IMR-90 (cell line): ENCODE measurements around the gene AFF2. TPM values are rescaled to one million over a fixed set of nuclear protein-coding genes. Genes with fewer than 3 reads are reported as not detected.

Source experiments
- ATAC-seq: fragments of 200-7000 bp; cut with Tn5 transposase; 2 replicates; pipeline ENCODE4 v1.9.1; 2020; ENCODE audit warnings: low read depth, mild to moderate bottlenecking, moderate library complexity
- BruUV-seq: library from RNA; stranded (reverse); fragments of 400-500 nt; replicated peaks from 2 replicates; lab custom pipeline; 2021; lab: Mats Ljungman, UMichigan
- CTCF ChIA-PET: fragments of 300-600 bp; formaldehyde crosslinking; extraction: SDS; loops from one replicate; lab custom pipeline; 2021; ENCODE audit warnings: antibody characterized with exemption; lab: Yijun Ruan, JAX
- POLR2A ChIA-PET: fragments of 300-600 bp; sonication (Branson Sonifier 250); formaldehyde crosslinking; loops from one replicate; lab custom pipeline; 2022; ENCODE audit warnings: antibody characterized with exemption; ENCODE audit not compliant: unreplicated experiment; lab: Charles Lee
- DNase-seq: peaks from one replicate; pipeline ENCODE4 v3.0.0; 2013
- H2AFZ ChIP-seq: replicated peaks from 2 replicates; pipeline ENCODE3; 2013; ENCODE audit warnings: low read length, mild to moderate bottlenecking; ENCODE audit not compliant: poor library complexity
- H2AK5ac ChIP-seq: 2 replicates; pipeline ENCODE4 v1.6.1; 2013; ENCODE audit warnings: low read depth, low read length, inconsistent platforms
- H2AK9ac ChIP-seq: replicated peaks from 2 replicates; pipeline ENCODE3; 2013; ENCODE audit warnings: mild to moderate bottlenecking, low read depth, low read length, moderate library complexity; ENCODE audit not compliant: poor library complexity
- H2BK120ac ChIP-seq: 2 replicates; pipeline ENCODE4 v1.6.1; 2013; ENCODE audit warnings: low read depth, low read length, inconsistent platforms
- H2BK15ac ChIP-seq: 3 replicates; pipeline ENCODE4 v1.6.1; 2013; ENCODE audit warnings: low read depth, low read length, inconsistent platforms
- H2BK20ac ChIP-seq: 2 replicates; pipeline ENCODE4 v1.6.1; 2013; ENCODE audit warnings: low read depth, mild to moderate bottlenecking, inconsistent platforms, low read length, moderate library complexity
- H2BK5ac ChIP-seq: 2 replicates; pipeline ENCODE4 v1.6.1; 2013; ENCODE audit warnings: mild to moderate bottlenecking, low read depth, low read length, inconsistent platforms; ENCODE audit not compliant: poor library complexity, severe bottlenecking
- H3K14ac ChIP-seq: replicated peaks from 2 replicates; pipeline ENCODE4 v1.6.1; 2013; ENCODE audit warnings: low read depth, low read length, inconsistent platforms
- H3K18ac ChIP-seq: 2 replicates; pipeline ENCODE4 v1.6.1; 2013; ENCODE audit warnings: low read depth, low read length, control low read depth
- H3K23ac ChIP-seq: 2 replicates; pipeline ENCODE4 v1.6.1; 2013; ENCODE audit warnings: low read depth, low read length, inconsistent platforms
- H3K27ac ChIP-seq: 2 replicates; pipeline ENCODE4 v1.5.1; 2013; ENCODE audit warnings: mild to moderate bottlenecking, control low read depth, low read length; ENCODE audit not compliant: insufficient read depth
- H3K27me3 ChIP-seq: 2 replicates; pipeline ENCODE4 v1.6.1; 2013; ENCODE audit warnings: low read length; ENCODE audit not compliant: control insufficient read depth, insufficient read depth
- H3K36me3 ChIP-seq: 2 replicates; pipeline ENCODE4 v1.6.1; 2013; ENCODE audit warnings: low read length, mixed read lengths; ENCODE audit not compliant: control insufficient read depth, insufficient read depth
- H3K4ac ChIP-seq: 2 replicates; pipeline ENCODE4 v1.6.1; 2013; ENCODE audit warnings: low read depth, low read length, inconsistent platforms
- H3K4me1 ChIP-seq: 2 replicates; pipeline ENCODE4 v1.6.1; 2013; ENCODE audit warnings: low read length, mixed read lengths; ENCODE audit not compliant: control insufficient read depth, insufficient read depth
- H3K4me2 ChIP-seq: 2 replicates; pipeline ENCODE4 v1.6.1; 2013; ENCODE audit warnings: low read depth, mild to moderate bottlenecking, control low read depth, low read length, moderate library complexity
- H3K4me3 ChIP-seq: 2 replicates; pipeline ENCODE4 v1.5.1; 2013; ENCODE audit warnings: low read depth, mild to moderate bottlenecking, control low read depth, low read length, moderate library complexity; ENCODE audit not compliant: insufficient read depth
- H3K56ac ChIP-seq: 2 replicates; pipeline ENCODE4 v1.6.1; 2013; ENCODE audit warnings: low read length, inconsistent platforms; ENCODE audit not compliant: insufficient read depth; ENCODE audit errors: extremely low read depth
- H3K79me1 ChIP-seq, 2 experiments: 2 replicates each; pipeline ENCODE4 v1.6.1; 2013; ENCODE audit warnings: low read length in 2 of 2, inconsistent platforms in 1 of 2, low read depth in 1 of 2
- H3K9ac ChIP-seq: 2 replicates; pipeline ENCODE4 v1.6.1; 2013; ENCODE audit warnings: low read depth, low read length, control low read depth
- H3K9me1 ChIP-seq: 2 replicates; pipeline ENCODE4 v1.6.1; 2013; ENCODE audit warnings: low read length, inconsistent platforms; ENCODE audit not compliant: insufficient read depth
- H3K9me3 ChIP-seq: 2 replicates; pipeline ENCODE4 v1.6.1; 2013; ENCODE audit warnings: low read length; ENCODE audit not compliant: control insufficient read depth, insufficient read depth
- H4K20me1 ChIP-seq: 2 replicates; pipeline ENCODE4 v1.6.1; 2013; ENCODE audit warnings: low read length, inconsistent platforms; ENCODE audit not compliant: insufficient read depth
- H4K5ac ChIP-seq: 2 replicates; pipeline ENCODE4 v1.6.1; 2013; ENCODE audit warnings: mild to moderate bottlenecking, low read depth, low read length, control low read depth
- H4K8ac ChIP-seq, 2 experiments: 2 replicates each; pipeline ENCODE4 v1.6.1; 2013; ENCODE audit warnings: low read depth in 2 of 2, low read length in 2 of 2, control low read depth in 1 of 2, inconsistent platforms in 1 of 2
- H4K91ac ChIP-seq: 2 replicates; pipeline ENCODE4 v1.6.1; 2013; ENCODE audit warnings: low read depth, low read length, inconsistent platforms; ENCODE audit not compliant: insufficient read depth
- CTCF ChIP-seq: conservative IDR thresholded peaks from 2 replicates; pipeline ENCODE4 v1.5.1; 2012; ENCODE audit warnings: mild to moderate bottlenecking, low read depth, low read length, improper control_type of control experiment
- FOS ChIP-seq: fragments of 150-350 bp; IDR thresholded peaks from 2 replicates; pipeline ENCODE4 v1.6.1; 2016; ENCODE audit warnings: low read depth, low read length
- POLR2A ChIP-seq: IDR thresholded peaks from 2 replicates; pipeline ENCODE4 v1.6.1; 2012; ENCODE audit warnings: mild to moderate bottlenecking, low read depth, low read length
- RAD21 ChIP-seq: IDR thresholded peaks from 2 replicates; pipeline ENCODE4 v1.6.1; 2012; ENCODE audit warnings: low read length, improper control_type of control experiment
- RFX5 ChIP-seq: IDR thresholded peaks from 2 replicates; pipeline ENCODE4 v1.8.0; 2012; ENCODE audit warnings: low read depth, mild to moderate bottlenecking, low read length, moderate library complexity
- SMC3 ChIP-seq: fragments of 150-350 bp; IDR thresholded peaks from 2 replicates; pipeline ENCODE4 v1.6.1; 2016; ENCODE audit warnings: low read depth, mild to moderate bottlenecking, antibody characterized with exemption, low read length, moderate library complexity
- USF2 ChIP-seq: fragments of 150-350 bp; IDR thresholded peaks from 2 replicates; pipeline ENCODE4 v1.6.1; 2017; ENCODE audit warnings: mild to moderate bottlenecking, antibody characterized with exemption, low read length, low read depth
- WGBS, 2 experiments: methylation state at CpG; one replicate each; pipeline versions ENCODE4 v1.1.5 to v1.1.7; 2013; ENCODE audit warnings: missing lambda C conversion rate in 2 of 2; ENCODE audit not compliant: insufficient read length in 1 of 2; ENCODE audit errors: extremely low coverage in 2 of 2; 5-methylcytosine and 5-hydroxymethylcytosine counted together
- dilution Hi-C: fragments of 300-500 bp; cut with HindIII; formaldehyde crosslinking; loops from one replicate; pipeline ENCODE4 v1.14.3; 2018; ENCODE audit warnings: low sequenced_read_pairs; ENCODE audit not compliant: unreplicated experiment
- in situ Hi-C: fragments of 300-500 bp; cut with MboI; formaldehyde crosslinking; loops from 3 replicates; pipeline ENCODE4 v1.14.3; 2019; ENCODE audit warnings: low sequenced_read_pairs, inconsistent platforms, mixed read lengths
- intact Hi-C: fragments of 100-400 bp; cut with micrococcal nuclease; formaldehyde crosslinking; loops from 2 replicates; pipeline ENCODE4 v1.10.0; 2022
- polyA plus RNA-seq, 3 experiments: library from polyadenylated mRNA; depleted of rRNA; stranded (reverse); fragments of >200 nt; gene quantifications; 2 replicates each; pipeline ENCODE4 v1.2.3, GENCODE V29; 2012; ENCODE audit warnings: low replicate concordance in 1 of 3
- total RNA-seq: library from RNA; depleted of rRNA; stranded (reverse); fragments of >200 nt; gene quantifications from 2 replicates; pipeline ENCODE4 v1.2.3, GENCODE V29; 2012

The AFF2 gene
- total and polyA plus RNA-seq, 2 of the 4 experiments (the other 2 are of a cell fraction) = 0.15 to 0.72 TPM

- no peak overlapping the region for H2BK15ac ChIP-seq
- H3K14ac ChIP-seq = no peak overlapping the region
- H3K79me1 ChIP-seq = no peaks in the 10 kb centered on the region
- no peak overlapping the region for H2BK20ac ChIP-seq
- no peak overlapping the region for H4K5ac ChIP-seq
- no peak overlapping the region for H3K23ac ChIP-seq
- no peak overlapping the region for H2AK5ac ChIP-seq
- no peak for DNase-seq
- no peak overlapping the region for H3K4me2 ChIP-seq
- no peaks in the 10 kb centered on the region for H4K20me1 ChIP-seq
- ChIA-PET CTCF (no interaction called here), POLR2A (no interaction called here)
- H3K4me3 ChIP-seq = no peak overlapping the region
- no peak overlapping the region for H3K18ac ChIP-seq
- WGBS, 2 experiments = no CpG with 5 or more reads among the region's 1 CpG
- no TSS peak for BruUV-seq
- H3K4me1 ChIP-seq = no peaks in the 10 kb centered on the region
- in situ Hi-C loops (no loop called here), dilution Hi-C loops (no loop called here), intact Hi-C loops (no loop called here)
- H3K36me3 ChIP-seq = no peaks in the 10 kb centered on the region
- no peak for ATAC-seq
- no peak overlapping the region for H2BK5ac ChIP-seq
- no peak overlapping the region for H3K27ac ChIP-seq
- H2AK9ac ChIP-seq = no peak overlapping the region
- H3K4ac ChIP-seq = no peak overlapping the region
- no peak overlapping the region for H3K9ac ChIP-seq
- H3K9me1 ChIP-seq = no peaks in the 10 kb centered on the region
- TF ChIP-seq RFX5 (no peak), POLR2A (no peak), FOS (no peak), RAD21 (no peak), USF2 (no peak), SMC3 (no peak), CTCF (no peak)
- no peak overlapping the region for H3K56ac ChIP-seq
- H3K27me3 ChIP-seq = no peaks in the 10 kb centered on the region
- H2BK120ac ChIP-seq = no peak overlapping the region
- H4K91ac ChIP-seq = no peak overlapping the region
- H2AFZ ChIP-seq = no peak overlapping the region
- H3K9me3 ChIP-seq = no peaks in the 10 kb centered on the region
- H4K8ac ChIP-seq = no peak overlapping the region
These were observed 181.2 kb downstream of the AFF2 start for GRCh38 chrX:148681605-148682004.
